ENCODE results near the gene RCSD1.
A peak's percentile ranks its signal among the peaks of the same experiment; 100 is the strongest.

RCSD1 gene

GRCh38 chr1:167617153-167618147 lies 12.6 kb upstream of the RCSD1 start:
- H3K4me3 ChIP-seq (ENCODE audit: low read depth, low read length): peak overlapping the region; percentile 41
- DNase-seq (ENCODE audit: low read depth): peak; percentile 82
- no peak for TF ChIP-seq CTCF (IDR thresholded peaks at IDR 0.05; ENCODE audit: insufficient read depth, low read depth, low read length, missing control alignments)

GRCh38 chr1:167618366-167618765 lies 11.7 kb upstream of the RCSD1 start:
- H3K4me3 ChIP-seq (ENCODE audit: low read depth, low read length): no peak overlapping the region
- no peak for DNase-seq (ENCODE audit: low read depth)
- no peak for TF ChIP-seq CTCF (IDR thresholded peaks at IDR 0.05; ENCODE audit: insufficient read depth, low read depth, low read length, missing control alignments)

- no peak for TF ChIP-seq CTCF (IDR thresholded peaks at IDR 0.05; ENCODE audit: insufficient read depth, low read depth, low read length, missing control alignments)
- H3K4me3 ChIP-seq (ENCODE audit: low read depth, low read length): no peak overlapping the region
- no peak for DNase-seq (ENCODE audit: low read depth)
Observed at GRCh38 chr1:167618789-167619188, 11.2 kb upstream of the RCSD1 start.

GRCh38 chr1:167620002-167620401 lies 10.0 kb upstream of the RCSD1 start:
- DNase-seq (ENCODE audit: low read depth): peak; percentile 32
- no peak overlapping the region for H3K4me3 ChIP-seq (ENCODE audit: low read depth, low read length)
- TF ChIP-seq CTCF (IDR thresholded peaks at IDR 0.05; ENCODE audit: insufficient read depth, low read depth, low read length, missing control alignments): no peak

- no peak for TF ChIP-seq CTCF (IDR thresholded peaks at IDR 0.05; ENCODE audit: insufficient read depth, low read depth, low read length, missing control alignments)
- no peak overlapping the region for H3K4me3 ChIP-seq (ENCODE audit: low read depth, low read length)
- DNase-seq (ENCODE audit: low read depth): no peak
Observed at GRCh38 chr1:167621780-167622313, 8.2 kb upstream of the RCSD1 start.

GRCh38 chr1:167623951-167624350 lies 6.1 kb upstream of the RCSD1 start:
- no peak for TF ChIP-seq CTCF (IDR thresholded peaks at IDR 0.05; ENCODE audit: insufficient read depth, low read depth, low read length, missing control alignments)
- H3K4me3 ChIP-seq (ENCODE audit: low read depth, low read length): no peak overlapping the region
- DNase-seq (ENCODE audit: low read depth): no peak
